ENCODE data around the gene ANKHD1. TPM values are rescaled to one million over a fixed set of nuclear protein-coding genes. Genes with fewer than 3 reads are reported as not detected.

ANKHD1 gene
- total RNA-seq, 1 experiment from 2014 or later: 109 TPM

DNA sequence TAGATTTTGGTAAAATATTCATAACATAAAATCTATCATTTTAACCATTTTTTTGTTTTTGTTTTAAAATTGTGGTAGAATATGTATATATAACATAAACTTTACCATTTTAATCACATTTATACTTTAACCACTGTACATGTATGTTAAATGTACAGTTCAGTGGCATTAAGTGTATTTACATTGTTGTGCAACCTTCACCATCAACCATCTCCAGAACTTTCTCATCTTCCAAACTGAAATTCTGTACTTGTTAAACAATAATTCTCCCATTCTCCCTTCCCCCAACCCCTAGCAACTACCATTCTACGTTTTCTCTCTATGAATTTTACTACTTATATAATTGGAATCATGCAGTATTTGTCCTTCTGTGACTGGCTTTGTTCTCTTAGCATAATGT, 11.6 kb downstream of the ANKHD1 start:
- CTCF ChIA-PET: no interaction called here
- POLR2A ChIA-PET (ENCODE audit: unreplicated experiment): no interaction called here
- Histone ChIP-seq H3K27me3 (ENCODE audit: insufficient read depth, low read depth) (no peaks in the 10 kb centered on the region), H3K4me2 (no peak overlapping the region), H3K36me3 (ENCODE audit: low read depth) (no peaks in the 10 kb centered on the region), H4K20me1 (ENCODE audit: insufficient read depth) (peaks cover 84% of the 10 kb centered on the region), H3K27ac (no peak overlapping the region), H3F3A (ENCODE audit: insufficient read depth, low read depth) (peaks cover 26% of the 10 kb centered on the region), H3K9me2 (ENCODE audit: insufficient read depth) (no peaks in the 10 kb centered on the region), H3K4me1 (replicated peaks; ENCODE audit: insufficient read depth) (peaks cover 11% of the 10 kb centered on the region; the same call in 1 of the 2 replicates), H3K9me3 (ENCODE audit: insufficient read depth, low read depth) (no peaks in the 10 kb centered on the region), H2AFZ (no peak overlapping the region), H3K4me3 (no peak overlapping the region), H3K79me2 (ENCODE audit: low read depth) (peaks cover 98% of the 10 kb centered on the region)
- intact Hi-C loops (cut with micrococcal nuclease; ENCODE audit: unreplicated experiment): no loop called here
- DNase-seq: no peak
- no TSS peak for BruUV-seq (replicated peaks)
- TF ChIP-seq, protein P1, sequence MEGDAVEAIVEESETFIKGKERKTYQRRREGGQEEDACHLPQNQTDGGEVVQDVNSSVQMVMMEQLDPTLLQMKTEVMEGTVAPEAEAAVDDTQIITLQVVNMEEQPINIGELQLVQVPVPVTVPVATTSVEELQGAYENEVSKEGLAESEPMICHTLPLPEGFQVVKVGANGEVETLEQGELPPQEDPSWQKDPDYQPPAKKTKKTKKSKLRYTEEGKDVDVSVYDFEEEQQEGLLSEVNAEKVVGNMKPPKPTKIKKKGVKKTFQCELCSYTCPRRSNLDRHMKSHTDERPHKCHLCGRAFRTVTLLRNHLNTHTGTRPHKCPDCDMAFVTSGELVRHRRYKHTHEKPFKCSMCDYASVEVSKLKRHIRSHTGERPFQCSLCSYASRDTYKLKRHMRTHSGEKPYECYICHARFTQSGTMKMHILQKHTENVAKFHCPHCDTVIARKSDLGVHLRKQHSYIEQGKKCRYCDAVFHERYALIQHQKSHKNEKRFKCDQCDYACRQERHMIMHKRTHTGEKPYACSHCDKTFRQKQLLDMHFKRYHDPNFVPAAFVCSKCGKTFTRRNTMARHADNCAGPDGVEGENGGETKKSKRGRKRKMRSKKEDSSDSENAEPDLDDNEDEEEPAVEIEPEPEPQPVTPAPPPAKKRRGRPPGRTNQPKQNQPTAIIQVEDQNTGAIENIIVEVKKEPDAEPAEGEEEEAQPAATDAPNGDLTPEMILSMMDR (conservative IDR thresholded peaks at IDR 0.05): no peak
- TF ChIP-seq EZH2 (IDR thresholded peaks at IDR 0.05; ENCODE audit: low read depth): no peak

DNA sequence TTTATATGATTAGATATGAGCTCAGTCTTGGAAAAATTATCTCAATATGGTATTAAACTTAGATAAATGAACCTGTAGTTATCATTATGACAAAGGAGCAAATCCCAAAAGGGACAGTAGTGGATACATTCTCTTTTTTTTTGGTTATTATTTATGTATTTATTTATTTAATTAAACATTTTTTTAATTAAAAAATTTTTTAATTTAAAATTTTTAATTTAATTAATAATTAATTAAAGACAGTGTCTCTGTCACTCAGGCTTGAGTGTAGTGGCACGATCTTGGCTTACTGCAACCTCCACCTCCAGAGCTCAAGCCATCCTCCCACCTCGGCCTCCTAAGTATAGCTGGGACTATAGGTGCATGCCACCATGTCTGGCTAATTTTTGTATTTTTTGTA, 15.6 kb downstream of the ANKHD1 start:
- DNase-seq: no peak

DNA sequence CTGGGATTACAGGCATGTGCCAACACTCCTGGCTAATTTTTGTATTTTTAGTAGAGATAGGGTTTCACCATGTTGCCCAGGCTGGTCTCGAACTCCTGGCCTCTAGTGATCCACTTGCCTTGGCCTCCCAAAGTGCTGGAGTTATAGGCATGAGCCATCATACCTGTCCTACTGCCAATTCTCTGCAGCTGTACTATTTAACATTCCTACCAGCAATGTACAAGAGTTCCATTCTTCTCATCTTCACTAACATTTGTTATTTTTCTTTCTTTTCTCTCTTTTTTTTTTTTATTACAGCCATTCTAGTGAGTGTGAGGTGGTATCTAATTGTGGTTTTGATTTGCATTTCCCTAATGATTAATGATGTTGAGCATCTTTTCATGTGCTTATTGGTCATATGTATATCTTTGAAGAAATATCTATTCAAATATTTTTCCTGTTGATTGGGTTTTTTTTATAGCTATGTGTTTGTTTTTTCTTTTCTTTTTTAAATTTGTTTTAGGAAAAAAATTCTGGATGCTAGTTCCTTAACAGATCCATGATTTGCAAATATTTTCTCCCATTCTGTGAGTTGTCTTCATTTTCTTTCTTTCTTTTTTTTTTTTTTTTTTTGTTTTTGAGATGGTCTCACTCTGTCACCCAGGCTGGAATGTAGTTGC, 17.4 kb downstream of the ANKHD1 start:
- 0 out of 2 replicates have a peak, but pooled peaks cover 3% of the 10 kb centered on the region for H3K4me1 ChIP-seq (replicated peaks; ENCODE audit: insufficient read depth)
- H3K79me2 ChIP-seq (ENCODE audit: low read depth): peaks cover 96% of the 10 kb centered on the region
- H3K4me3 ChIP-seq: no peak overlapping the region
- H3K9me3 ChIP-seq (ENCODE audit: insufficient read depth, low read depth): no peaks in the 10 kb centered on the region
- no peaks in the 10 kb centered on the region for H3K9me2 ChIP-seq (ENCODE audit: insufficient read depth)
- TF ChIP-seq, protein P1 (conservative IDR thresholded peaks at IDR 0.05): no peak
- no peak for TF ChIP-seq EZH2 (IDR thresholded peaks at IDR 0.05; ENCODE audit: low read depth)
- H3K27ac ChIP-seq: no peak overlapping the region
- no peaks in the 10 kb centered on the region for H3K36me3 ChIP-seq (ENCODE audit: low read depth)
- H3K4me2 ChIP-seq: no peak overlapping the region
- DNase-seq: no peak
- intact Hi-C loops (cut with micrococcal nuclease; ENCODE audit: unreplicated experiment): no loop called here
- H4K20me1 ChIP-seq (ENCODE audit: insufficient read depth): peaks cover 82% of the 10 kb centered on the region
- CTCF ChIA-PET: interaction anchor here (0.7 kb wide), 2 partner anchors 38 to 75 kb away, joined by 3 to 6 read pairs; no protein-coding TSS in a partner anchor
- H2AFZ ChIP-seq: no peak overlapping the region
- H3K27me3 ChIP-seq (ENCODE audit: insufficient read depth, low read depth): no peaks in the 10 kb centered on the region
- H3F3A ChIP-seq (ENCODE audit: insufficient read depth, low read depth): peaks cover 9% of the 10 kb centered on the region; the same call in 1 of the 2 replicates
- POLR2A ChIA-PET (ENCODE audit: unreplicated experiment): no interaction called here
- no TSS peak for BruUV-seq (replicated peaks)

More for the DNA sequence above, 15.6 kb downstream of the ANKHD1 start:
- BruUV-seq (replicated peaks): no TSS peak
- H3K9me2 ChIP-seq (ENCODE audit: insufficient read depth): no peaks in the 10 kb centered on the region
- no peak overlapping the region for H3K4me2 ChIP-seq
- ChIA-PET POLR2A (ENCODE audit: unreplicated experiment) (interaction anchor here (0.6 kb wide), 1 partner anchor 32 kb away, joined by 4 read pairs; no protein-coding TSS in a partner anchor), CTCF (no interaction called here)
- H3K4me3 ChIP-seq: no peak overlapping the region
- H4K20me1 ChIP-seq (ENCODE audit: insufficient read depth): peaks cover 81% of the 10 kb centered on the region
- TF ChIP-seq, protein P1 (conservative IDR thresholded peaks at IDR 0.05): no peak
- TF ChIP-seq EZH2 (IDR thresholded peaks at IDR 0.05; ENCODE audit: low read depth): no peak
- H2AFZ ChIP-seq: no peak overlapping the region
- H3K4me1 ChIP-seq (replicated peaks; ENCODE audit: insufficient read depth): 0 out of 2 replicates have a peak, but pooled peaks cover 3% of the 10 kb centered on the region
- no peak overlapping the region for H3K27ac ChIP-seq
- H3K36me3 ChIP-seq (ENCODE audit: low read depth): no peaks in the 10 kb centered on the region
- peaks cover 19% of the 10 kb centered on the region; the same call in 1 of the 2 replicates for H3F3A ChIP-seq (ENCODE audit: insufficient read depth, low read depth)
- intact Hi-C loops (cut with micrococcal nuclease; ENCODE audit: unreplicated experiment): no loop called here
- H3K27me3 ChIP-seq (ENCODE audit: insufficient read depth, low read depth): no peaks in the 10 kb centered on the region
- H3K79me2 ChIP-seq (ENCODE audit: low read depth): peaks cover 96% of the 10 kb centered on the region
- H3K9me3 ChIP-seq (ENCODE audit: insufficient read depth, low read depth): no peaks in the 10 kb centered on the region
